ENCODE results near the gene CLNK.

GRCh38 chr4:10495651-10496050, 188.9 kb downstream of the CLNK start:
- no peak for TF ChIP-seq BHLHE40 (IDR thresholded peaks at IDR 0.05; ENCODE audit: borderline replicate concordance)
- no peak for TF ChIP-seq SP1 (IDR thresholded peaks at IDR 0.05)
- no peak for TF ChIP-seq TARDBP (IDR thresholded peaks at IDR 0.05)
- TF ChIP-seq NFRKB (IDR thresholded peaks at IDR 0.05), result no peak
- no peak for TF ChIP-seq HDGF (IDR thresholded peaks at IDR 0.05; ENCODE audit: borderline replicate concordance)
- TF ChIP-seq ARNT (IDR thresholded peaks at IDR 0.05), result no peak
- TF ChIP-seq SUZ12 (IDR thresholded peaks at IDR 0.05), result no peak
- TF ChIP-seq ZNF384 (IDR thresholded peaks at IDR 0.05), result no peak
- TF ChIP-seq FOXK2 (IDR thresholded peaks at IDR 0.05), result no peak
